OCI-M1 (cell line): ENCODE results near the gene ZNF625.

Experiments used
- DNase-seq: peaks from one replicate; lab custom pipeline; 2025; lab: John Stamatoyannopoulos, UW

The ZNF625 gene

GRCh38 chr19:12156223-12157058 lies at the start of gene ZNF625:
Gene ZNF625 (minus strand): TSS chr19:12156734. CDS start chr19:12156558, 176 bp downstream.
- peak; percentile 98 for DNase-seq

- DNase-seq, result no peak
Observed at GRCh38 chr19:12205296-12205695, 48.8 kb upstream of the ZNF625 start.

GRCh38 chr19:12202250-12202649 lies 45.7 kb upstream of the ZNF625 start:
- peak; percentile 66 for DNase-seq

- DNase-seq, result no peak
Observed at GRCh38 chr19:12199757-12200419, 43.4 kb upstream of the ZNF625 start.

- DNase-seq, result no peak
Observed at GRCh38 chr19:12198136-12198535, 41.6 kb upstream of the ZNF625 start.

GRCh38 chr19:12194827-12195731 lies 38.5 kb upstream of the ZNF625 start:
- peak; percentile 83 for DNase-seq

- peak; percentile 47 for DNase-seq
Observed at GRCh38 chr19:12187625-12188024, 31.1 kb upstream of the ZNF625 start.

GRCh38 chr19:12180377-12180776 lies 23.8 kb upstream of the ZNF625 start:
- DNase-seq, result no peak

- DNase-seq, result no peak
Observed at GRCh38 chr19:12166626-12167025, 10.1 kb upstream of the ZNF625 start.

- peak; percentile 58 for DNase-seq
Observed at GRCh38 chr19:12163826-12164225, 7.3 kb upstream of the ZNF625 start.

- DNase-seq, result peak; percentile 100
Observed at GRCh38 chr19:12162882-12163806, 6.6 kb upstream of the ZNF625 start, which contains the start of gene ZNF136. Gene ZNF136 (plus strand): TSS chr19:12163096. CDS start chr19:12163204, 108 bp downstream.

- DNase-seq, result no peak
Observed at GRCh38 chr19:12162513-12162881, 6.0 kb upstream of the ZNF625 start.

GRCh38 chr19:12159773-12160414 lies 3.4 kb upstream of the ZNF625 start:
- DNase-seq, result no peak

GRCh38 chr19:12155324-12155860 lies 1.1 kb downstream of the ZNF625 start:
- DNase-seq, result peak; percentile 49

- DNase-seq, result no peak
Observed at GRCh38 chr19:12145348-12145747, 11.2 kb downstream of the ZNF625 start.

- no peak for DNase-seq
Observed at GRCh38 chr19:12141405-12141736, 15.2 kb downstream of the ZNF625 start.

GRCh38 chr19:12140545-12141404 lies 15.8 kb downstream of the ZNF625 start:
- DNase-seq, result peak; percentile 97

- DNase-seq, result peak; percentile 100
Observed at GRCh38 chr19:12139885-12140544, 16.5 kb downstream of the ZNF625 start, which contains the start of gene ZNF20. Gene ZNF20 (minus strand): TSS chr19:12140350. CDS start chr19:12140182, 168 bp downstream.

- peak; percentile 58 for DNase-seq
Observed at GRCh38 chr19:12139269-12139668, 17.3 kb downstream of the ZNF625 start.
